GM19099 (cell line): ENCODE measurements around the gene ANK3.

Experiments used
- POLR2A ChIP-seq: IDR thresholded peaks from 3 replicates; pipeline ENCODE4 v1.6.1; 2011; ENCODE audit warnings: low read depth; ENCODE audit not compliant: insufficient read length; ENCODE audit errors: extremely low read depth

The ANK3 gene

DNA sequence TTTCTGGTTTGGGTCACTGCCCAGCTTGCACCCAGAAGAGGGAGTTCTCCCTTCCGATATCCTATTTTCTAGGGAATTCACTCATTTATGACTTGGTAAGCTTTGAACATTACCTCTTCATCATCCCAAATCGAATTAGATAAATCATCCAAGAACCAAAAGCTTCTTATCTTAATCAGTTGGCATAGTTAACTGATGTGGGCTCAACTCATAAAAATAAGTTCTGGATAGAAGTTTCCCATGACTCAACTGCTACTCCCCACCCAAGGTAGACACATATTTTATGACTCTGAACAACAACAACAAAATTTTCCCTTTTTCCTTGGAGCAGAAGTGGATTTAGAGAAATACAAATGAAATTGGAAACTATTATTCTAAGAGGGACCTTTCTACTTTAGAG, 380.4 kb downstream of the ANK3 start:
- no peak for TF ChIP-seq POLR2A

DNA sequence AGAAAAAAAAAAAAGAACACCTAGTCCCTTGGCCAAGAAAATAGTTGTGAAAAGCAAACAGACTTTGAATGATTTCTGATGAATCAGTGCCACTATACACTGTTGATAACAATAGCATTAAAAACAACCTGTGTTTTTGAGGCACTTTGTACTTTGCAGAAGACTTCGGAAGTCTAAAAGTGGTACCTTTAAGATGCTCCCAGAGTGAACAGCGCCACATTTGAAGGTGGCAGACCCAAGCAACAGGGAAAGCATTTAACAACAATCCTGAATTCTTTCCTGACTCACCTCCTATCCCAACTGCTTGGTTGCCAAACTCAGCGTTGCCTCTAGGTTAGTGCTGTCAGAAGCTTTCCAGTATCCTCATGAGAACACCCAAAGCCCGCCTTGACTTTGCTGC, 380.9 kb downstream of the ANK3 start:
- TF ChIP-seq POLR2A = no peak

DNA sequence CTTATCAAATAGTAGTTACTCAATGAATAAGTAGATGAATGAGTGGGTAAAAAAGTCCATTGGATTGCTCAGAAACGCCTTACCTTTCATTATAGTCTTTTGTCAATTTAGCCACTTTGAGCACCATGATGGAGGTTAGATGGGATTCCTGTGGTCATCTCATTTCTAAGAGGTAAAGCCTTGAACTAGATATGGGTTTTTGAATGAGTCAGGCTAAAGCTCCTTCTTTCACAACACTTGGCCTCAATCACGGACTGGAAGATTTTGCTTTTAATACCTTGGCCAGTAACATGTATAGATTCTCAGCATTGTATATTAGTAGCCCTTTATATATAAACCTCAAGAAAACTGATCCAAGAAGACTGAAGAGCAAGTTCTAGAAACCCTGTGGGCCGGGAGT, 383.6 kb downstream of the ANK3 start:
- TF ChIP-seq POLR2A = no peak

- no peak for TF ChIP-seq POLR2A
These were observed 385.8 kb downstream of the ANK3 start for GRCh38 chr10:60003651-60004523.

- TF ChIP-seq POLR2A = no peak
These were observed 388.9 kb downstream of the ANK3 start for GRCh38 chr10:60000747-60001146.

DNA sequence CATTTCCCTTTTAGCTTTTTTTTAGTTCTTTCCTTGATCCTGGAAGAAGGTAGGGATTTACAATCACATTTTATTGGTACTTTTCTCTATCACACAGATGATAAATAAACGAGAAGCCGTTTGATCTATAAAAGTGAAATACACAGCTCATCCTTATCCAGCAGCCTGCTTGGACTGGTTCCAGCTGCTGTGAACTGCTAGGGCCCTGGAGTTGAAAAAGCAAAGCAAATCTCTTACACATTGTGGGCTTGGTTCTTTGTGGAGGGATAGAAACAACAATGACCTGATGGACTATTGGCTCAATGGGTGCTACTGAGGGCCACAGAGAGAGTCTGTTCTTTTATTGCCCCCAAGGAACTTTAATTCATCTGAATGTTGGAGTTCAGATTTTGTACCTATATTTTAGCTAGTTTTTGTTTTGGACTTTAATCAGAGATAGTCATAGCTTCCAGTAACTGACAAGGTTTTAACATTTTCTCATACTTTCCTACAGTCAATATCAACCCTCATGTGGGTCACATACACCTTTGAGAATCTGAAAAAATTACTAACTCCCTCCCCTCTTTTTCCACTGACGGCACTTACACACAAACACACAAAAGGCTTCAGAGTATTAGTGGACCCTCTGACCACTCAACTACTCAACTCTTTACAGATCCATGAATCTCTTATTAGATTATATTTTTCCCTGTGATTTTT, 391.7 kb downstream of the ANK3 start:
- TF ChIP-seq POLR2A = no peak

DNA sequence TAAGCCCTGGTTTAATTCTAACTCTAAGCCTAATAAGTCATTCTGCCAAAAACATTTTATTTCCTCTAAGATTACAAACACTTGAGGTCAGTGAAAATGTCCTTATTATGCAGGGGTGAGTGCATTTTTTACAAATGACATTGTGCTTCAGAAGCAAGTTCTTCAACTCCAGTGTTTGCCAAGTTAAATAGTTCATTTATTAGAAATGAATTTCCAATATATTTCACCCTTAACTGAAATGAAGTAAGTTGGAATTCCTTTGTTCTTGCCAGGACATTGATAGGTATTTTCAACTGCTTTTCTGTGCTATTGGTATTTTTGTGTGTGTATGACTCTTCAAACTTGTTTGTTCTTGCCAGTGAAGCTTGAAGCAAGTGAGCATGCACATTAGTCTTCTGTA, 393.8 kb downstream of the ANK3 start:
- TF ChIP-seq POLR2A = no peak

GRCh38 chr10:59993931-59994330, 395.7 kb downstream of the ANK3 start:
- TF ChIP-seq POLR2A = no peak

DNA sequence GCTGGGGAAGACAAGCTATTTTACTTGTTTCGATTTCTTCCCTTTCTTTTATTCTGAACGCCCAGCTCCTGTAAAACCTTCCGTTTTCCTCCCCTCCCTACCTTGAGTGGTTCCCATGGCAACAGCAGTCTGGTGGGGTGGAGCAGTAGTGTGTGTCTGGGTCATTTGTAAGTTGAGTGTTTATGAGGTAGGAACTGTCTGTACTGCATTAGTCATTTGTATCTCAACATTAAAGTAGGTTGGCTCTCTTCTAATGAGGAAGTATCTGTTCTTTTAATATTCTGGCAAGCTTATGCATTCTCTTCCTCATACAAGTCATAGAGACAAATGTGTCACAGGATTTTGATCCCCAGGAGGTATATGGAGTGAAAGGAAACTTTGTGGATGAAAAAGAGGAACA, 398.0 kb downstream of the ANK3 start:
- no peak for TF ChIP-seq POLR2A

DNA sequence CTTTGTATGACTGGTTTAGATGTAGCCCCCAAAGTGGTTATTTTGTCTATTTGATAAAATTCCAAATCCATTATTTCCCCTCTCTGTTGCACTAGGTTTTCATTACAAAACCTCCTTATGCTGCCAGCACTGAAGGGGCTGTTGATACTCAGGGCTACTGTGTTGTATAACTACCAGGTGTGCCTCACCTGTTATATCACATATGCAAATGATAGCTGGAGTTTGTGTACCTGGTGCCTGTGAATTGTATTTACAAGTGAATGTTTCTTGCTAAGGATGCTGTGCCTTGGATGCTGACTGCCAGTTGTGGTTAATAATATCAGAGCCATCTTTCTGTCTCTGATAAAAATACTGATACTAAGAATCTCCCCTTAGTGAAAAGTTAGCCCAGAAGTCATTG, 398.6 kb downstream of the ANK3 start:
- no peak for TF ChIP-seq POLR2A

GRCh38 chr10:59985639-59986038, 404.0 kb downstream of the ANK3 start:
- no peak for TF ChIP-seq POLR2A

- TF ChIP-seq POLR2A = no peak
These were observed 405.3 kb downstream of the ANK3 start for GRCh38 chr10:59984415-59984814.

DNA sequence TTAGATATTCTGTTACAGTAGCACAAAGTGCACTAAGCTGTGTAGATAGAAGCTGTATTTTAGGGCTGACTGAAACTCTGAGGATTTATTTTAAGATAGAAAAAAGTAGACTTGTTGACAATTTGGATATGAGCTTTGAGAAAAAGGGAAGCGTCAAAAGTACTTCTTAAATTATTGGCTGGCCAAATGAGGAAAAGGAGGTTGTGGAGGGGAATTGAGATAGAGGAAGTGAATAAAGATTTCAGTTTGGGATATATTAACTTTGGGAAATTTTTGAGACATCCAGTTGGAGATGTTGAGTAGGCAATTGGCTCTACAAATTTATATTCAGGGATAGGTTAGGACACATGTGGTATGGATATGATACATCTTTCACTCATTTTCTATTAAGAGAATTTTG, 409.3 kb downstream of the ANK3 start:
- no peak for TF ChIP-seq POLR2A

DNA sequence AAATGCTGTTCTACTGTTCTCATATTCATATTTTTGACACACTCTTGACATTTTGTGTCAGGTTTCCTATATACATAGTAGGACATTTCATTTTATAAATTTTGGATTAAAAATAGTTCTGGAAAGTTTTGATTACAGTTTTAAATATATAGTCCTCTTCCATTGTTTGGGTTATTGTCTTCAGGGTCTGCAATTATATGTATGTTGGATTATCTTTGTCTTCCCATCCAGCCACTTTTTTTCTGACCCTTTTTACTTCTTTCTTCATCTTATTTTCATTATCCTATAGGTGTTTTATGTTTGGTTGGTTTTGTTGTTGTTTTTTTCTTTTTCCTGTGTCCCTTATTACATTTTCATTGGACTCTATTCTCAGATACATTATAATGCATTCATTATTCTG, 412.2 kb downstream of the ANK3 start:
- no peak for TF ChIP-seq POLR2A

- no peak for TF ChIP-seq POLR2A
These were observed 412.8 kb downstream of the ANK3 start for GRCh38 chr10:59976909-59977308.
